Effector CD8-positive, alpha-beta T cell (primary cell): ENCODE results near the gene POLE4.

Experiments
- DNase-seq: peaks from one replicate; lab custom pipeline; 2025; lab: John Stamatoyannopoulos, UW

Gene POLE4

DNA sequence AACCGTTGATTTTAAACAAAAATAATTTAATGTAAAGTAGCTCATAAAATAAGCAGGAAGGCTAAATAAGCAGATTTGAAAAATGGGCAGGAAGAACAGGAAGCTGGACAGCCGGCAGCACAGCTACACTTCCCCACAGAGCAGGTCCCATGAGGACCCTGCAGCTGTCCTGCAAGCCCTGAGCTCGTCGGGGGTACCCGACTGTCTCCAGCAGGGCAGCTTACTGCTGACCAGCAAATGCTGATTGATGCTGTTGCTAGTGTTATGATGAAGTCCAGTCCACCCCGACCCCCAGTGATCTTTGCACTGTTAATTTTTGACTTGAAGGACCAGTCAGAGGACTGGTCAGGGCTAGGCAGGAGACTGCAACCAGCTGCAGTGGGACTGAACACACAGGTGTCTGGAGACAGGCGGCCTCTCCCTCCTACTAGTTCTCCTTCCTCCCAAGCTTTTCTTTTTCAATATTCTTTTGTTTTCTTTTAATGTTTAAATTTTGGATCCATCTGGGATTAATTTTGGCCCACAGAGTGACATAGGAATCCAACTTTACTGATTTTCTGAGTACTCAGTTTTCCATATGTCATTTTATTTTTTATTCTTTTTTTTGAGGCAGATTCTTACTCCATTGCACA, 27.7 kb downstream of the POLE4 start:
- no peak for DNase-seq

- no peak for DNase-seq
These were observed 33.5 kb downstream of the POLE4 start for GRCh38 chr2:74991977-74992376.

DNA sequence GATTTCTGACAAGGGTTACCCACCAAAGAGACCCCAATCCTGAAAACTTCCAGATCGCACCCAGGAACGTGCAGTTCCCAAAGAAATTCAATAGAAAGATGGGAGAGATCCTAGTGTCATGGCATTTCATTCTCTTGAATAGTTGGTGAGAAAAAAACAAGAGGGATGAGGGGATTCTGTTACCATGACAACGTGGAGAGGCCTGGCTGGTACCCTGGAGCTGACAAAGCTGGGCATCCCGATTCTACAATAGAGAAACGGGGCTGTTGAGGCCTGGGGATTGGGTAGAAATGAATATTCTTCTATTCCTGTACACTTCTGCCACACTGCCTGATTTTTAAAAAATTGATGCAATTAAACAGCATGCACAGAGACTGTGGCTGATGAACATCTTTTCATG, 41.0 kb downstream of the POLE4 start:
- no peak for DNase-seq

- no peak for DNase-seq
These were observed 43.6 kb downstream of the POLE4 start for GRCh38 chr2:75002007-75002406.

GRCh38 chr2:75003276-75003675, 44.8 kb downstream of the POLE4 start:
- DNase-seq = no peak

- no peak for DNase-seq
These were observed 45.3 kb downstream of the POLE4 start for GRCh38 chr2:75003773-75004172.

DNA sequence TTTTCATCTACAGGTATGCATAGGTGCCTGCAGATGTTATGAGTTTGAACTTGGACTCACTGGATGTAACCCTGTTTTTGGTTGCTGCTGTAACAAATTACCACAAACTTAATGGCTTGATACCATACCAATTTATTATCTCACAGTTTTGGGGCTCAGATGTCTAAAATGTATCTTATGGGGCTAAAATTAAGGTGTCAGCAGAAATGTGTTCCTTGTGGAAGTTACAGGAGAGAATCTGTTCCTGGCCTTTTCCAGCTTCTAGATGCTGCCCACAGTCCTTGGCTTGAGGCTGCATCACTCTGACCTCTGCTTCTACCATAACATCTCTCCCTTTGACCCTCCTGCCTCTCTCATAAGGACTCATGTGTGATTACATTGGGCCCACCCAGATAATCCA, 47.6 kb downstream of the POLE4 start:
- no peak for DNase-seq

DNA sequence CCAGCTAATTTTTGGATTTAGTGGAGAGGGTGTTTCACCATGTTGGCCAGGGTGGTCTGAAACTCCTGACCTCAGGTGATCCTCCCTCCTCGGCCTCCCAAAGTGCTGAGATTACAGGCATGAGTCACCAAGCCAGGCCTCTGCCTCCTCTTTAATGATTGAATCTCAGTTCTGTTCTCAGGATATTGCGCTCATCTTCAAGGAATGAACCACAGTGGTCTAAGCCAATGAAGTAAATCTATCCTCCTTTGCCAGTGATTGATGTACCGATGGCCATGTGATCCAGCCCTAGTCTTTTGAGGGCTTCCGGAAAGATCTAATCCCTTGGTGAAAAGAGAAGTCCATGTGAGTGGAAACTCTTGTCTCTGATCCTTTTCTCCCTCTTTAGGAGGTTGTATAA, 48.6 kb downstream of the POLE4 start:
- no peak for DNase-seq

- no peak for DNase-seq
These were observed 49.4 kb downstream of the POLE4 start for GRCh38 chr2:75007819-75008218.

DNA sequence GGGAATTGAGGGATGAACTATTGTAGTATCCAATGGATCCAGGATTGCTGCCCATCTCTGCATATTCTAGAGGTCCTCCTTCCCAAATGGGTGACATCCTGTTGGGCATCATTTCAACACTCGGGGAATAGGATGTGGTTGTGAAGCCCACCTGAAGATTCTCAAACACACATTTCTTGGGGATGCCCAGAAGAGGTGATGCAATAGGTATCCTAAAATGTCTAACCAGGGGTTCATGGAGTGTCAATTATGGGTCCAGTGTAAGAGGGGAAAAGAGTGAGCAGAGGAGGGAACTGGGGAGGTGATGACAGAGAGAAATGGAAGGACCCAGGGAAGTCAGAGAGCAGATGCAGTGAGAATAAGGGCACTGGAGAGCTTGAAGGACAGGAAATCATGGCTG, 52.1 kb downstream of the POLE4 start:
- no peak for DNase-seq

DNA sequence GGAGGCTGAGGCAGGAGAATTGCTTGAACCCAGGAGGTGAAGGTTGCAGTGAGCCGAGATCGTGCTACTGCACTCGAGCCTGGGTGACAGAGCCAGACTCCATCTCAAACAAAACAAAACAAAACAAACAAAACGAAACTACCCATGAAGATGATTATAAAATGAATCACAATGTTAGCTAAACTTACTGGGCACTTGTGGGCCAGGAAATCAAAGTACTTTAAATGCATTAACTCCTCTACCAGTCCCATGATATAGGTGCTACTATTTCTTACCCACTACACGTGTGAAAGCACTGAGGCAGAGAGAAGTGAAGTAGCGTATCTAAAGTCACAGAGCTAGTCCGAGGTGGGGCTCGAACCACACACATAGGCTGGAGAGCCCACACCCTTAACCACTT, 53.6 kb downstream of the POLE4 start:
- no peak for DNase-seq

DNA sequence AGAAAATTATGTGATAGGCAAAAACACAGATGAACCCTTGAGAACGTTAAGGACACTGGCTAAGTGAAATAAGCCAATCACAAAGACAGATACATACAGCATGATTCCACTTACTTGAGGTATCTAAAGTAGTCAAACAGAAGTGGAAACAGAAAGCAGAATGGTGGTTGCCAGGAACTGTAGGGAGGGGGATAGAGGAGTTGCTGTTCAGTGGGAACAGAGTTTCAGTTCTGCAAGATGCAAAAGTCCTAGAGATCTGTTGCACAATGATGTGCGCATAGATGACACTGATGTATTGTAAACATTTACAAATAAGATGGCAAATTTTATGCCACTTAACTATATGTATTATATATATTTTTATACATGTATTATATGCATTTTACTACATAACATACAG, 59.7 kb downstream of the POLE4 start:
- no peak for DNase-seq
